ENCODE data around the gene RAB40C.

GRCh38 chr16:625977-626765 lies 36.3 kb downstream of the RAB40C start:
- TF ChIP-seq POLR2A (IDR thresholded peaks at IDR 0.05; ENCODE audit: low read depth, low read length) (no peak), TCF7 (IDR thresholded peaks at IDR 0.05; ENCODE audit: borderline replicate concordance) (no peak), CBX5 (IDR thresholded peaks at IDR 0.05; ENCODE audit: low read depth) (no peak), SIN3A (IDR thresholded peaks at IDR 0.05; ENCODE audit: low read depth, low read length) (no peak), POLR2AphosphoS5 (IDR thresholded peaks at IDR 0.05; ENCODE audit: low read length) (no peak), CTCF (IDR thresholded peaks at IDR 0.05 in 2 of 3, conservative IDR thresholded peaks at IDR 0.05 in 1 of 3; ENCODE audit: control insufficient read depth in 2 of 3, extremely low read depth in 1 of 3, insufficient read depth in 1 of 3, low read depth in 3 of 3, low read length in 3 of 3) (no peak), NFYA (IDR thresholded peaks at IDR 0.05; ENCODE audit: borderline replicate concordance, low read depth, low read length) (no peak), RBBP5 (conservative IDR thresholded peaks at IDR 0.05) (no peak), ZNF217 (IDR thresholded peaks at IDR 0.05) (no peak), ZBTB4 (CRISPR knock-in tag; IDR thresholded peaks at IDR 0.05) (no peak), ZSCAN29 (IDR thresholded peaks at IDR 0.05) (no peak), MEF2A (IDR thresholded peaks at IDR 0.05; ENCODE audit: insufficient read depth, low read depth, low read length) (no peak)
